Upper lobe of left lung (tissue), 6 donors: Measurements from ENCODE around the gene RNLS. TPM values are rescaled to one million over a fixed set of nuclear protein-coding genes. Genes with fewer than 3 reads are reported as not detected.

Source experiments
- ATAC-seq, 2 donors: fragments of 200-7000 bp; cut with Tn5 transposase; one replicate each; pipeline ENCODE4 v1.9.1; 2022; ENCODE audit warnings: mild to moderate bottlenecking in 2 of 2, moderate library complexity in 2 of 2; ENCODE audit not compliant: low FRiP score in 2 of 2
- DNase-seq, 2 donors: peaks; one replicate each; pipeline ENCODE4 v3.0.0-alpha.2; 2019 to 2020
- H3K27ac ChIP-seq, 4 donors: fragments of 200-600 bp; sonication (generic); one replicate each; pipeline ENCODE4 v1.5.1; 2016 to 2019
- H3K27me3 ChIP-seq, 4 donors: fragments of 200-600 bp; sonication (generic); one replicate each; pipeline ENCODE4 v1.5.1; 2017 to 2019
- H3K36me3 ChIP-seq, 4 donors: fragments of 200-600 bp; sonication (generic); one replicate each; pipeline ENCODE4 v1.5.1; 2016 to 2019
- H3K4me1 ChIP-seq, 4 donors: fragments of 200-600 bp; sonication (generic); one replicate each; pipeline ENCODE4 v1.5.1; 2018 to 2019
- H3K4me3 ChIP-seq, 4 donors: fragments of 200-600 bp; sonication (generic); one replicate each; pipeline ENCODE4 v1.5.1; 2017 to 2019; ENCODE audit warnings: mild to moderate bottlenecking in 2 of 4, moderate library complexity in 1 of 4
- H3K9me3 ChIP-seq, 4 donors: fragments of 200-600 bp; sonication (generic); one replicate each; pipeline ENCODE4 v1.5.1; 2018 to 2019
- EP300 ChIP-seq, 4 donors: sonication (generic); formaldehyde crosslinking; IDR thresholded peaks; one replicate each; pipeline ENCODE4 v1.5.1; 2017; ENCODE audit warnings: antibody characterized with exemption in 4 of 4, control low read depth in 2 of 4
- POLR2A ChIP-seq, 4 donors: fragments of 450-650 bp; IDR thresholded peaks; one replicate each; pipeline ENCODE4 v1.5.1; 2016 to 2017; ENCODE audit warnings: antibody characterized with exemption in 4 of 4, mild to moderate bottlenecking in 2 of 4
- POLR2AphosphoS5 ChIP-seq, 2 donors: sonication (generic); formaldehyde crosslinking; IDR thresholded peaks; one replicate each; pipeline ENCODE4 v1.5.1; 2017; ENCODE audit warnings: antibody characterized with exemption in 2 of 2
- WGBS, 2 donors: methylation state at CpG; one replicate each; pipeline ENCODE4 v1.1.5; 2017 to 2018; 5-methylcytosine and 5-hydroxymethylcytosine counted together
- total RNA-seq, 6 donors: library from RNA; depleted of rRNA in 4 of 6; stranded (reverse); fragments of >200 nt in 4 of 6; gene quantifications; one replicate each; pipeline versions ENCODE4 v1.1.0 to v1.2.1, GENCODE V29; 2016 to 2021
- TF ChIP-seq, protein P1 (sequence below), 6 experiments: fragments of 450-650 bp in 4 of 6; fragments of 200-600 bp in 2 of 6; sonication (generic) in 2 of 6; IDR thresholded peaks; one replicate each; pipeline ENCODE4 v1.5.1; 2016 to 2019; ENCODE audit warnings: antibody characterized with exemption in 6 of 6
- donor health status: DM: no; HTN: no; CAD: no; lungs with moderate emphysema.
- donor health status: DM: no; HTN: yes; CAD: no; lungs with severe emphysema.

RNLS gene
- total RNA-seq, 6 donors from 2014 or later = 5.0 to 27.1 (median 15.0) TPM

- DNase-seq = no peak
- H3K4me1 ChIP-seq = no peaks in the 10 kb centered on the region
- 89 to 94% methylated on average over 5 of the region's 5 CpGs for WGBS, 2 donors
Measured at GRCh38 chr10:88262591-88263234, 320.4 kb downstream of the RNLS start.

GRCh38 chr10:88261152-88261551, 322.0 kb downstream of the RNLS start:
- H3K27ac ChIP-seq = no peak overlapping the region
- no peaks in the 10 kb centered on the region for H3K9me3 ChIP-seq

More at GRCh38 chr10:88262591-88263234, 320.4 kb downstream of the RNLS start:
- Histone ChIP-seq H3K9me3 (no peaks in the 10 kb centered on the region), H3K27me3 (no peaks in the 10 kb centered on the region), H3K27ac (no peak overlapping the region), H3K4me3 (no peak overlapping the region), H3K36me3 (no peaks in the 10 kb centered on the region)
- no peak for TF ChIP-seq POLR2A (IDR thresholded peaks at IDR 0.05)
- TF ChIP-seq, protein P1, sequence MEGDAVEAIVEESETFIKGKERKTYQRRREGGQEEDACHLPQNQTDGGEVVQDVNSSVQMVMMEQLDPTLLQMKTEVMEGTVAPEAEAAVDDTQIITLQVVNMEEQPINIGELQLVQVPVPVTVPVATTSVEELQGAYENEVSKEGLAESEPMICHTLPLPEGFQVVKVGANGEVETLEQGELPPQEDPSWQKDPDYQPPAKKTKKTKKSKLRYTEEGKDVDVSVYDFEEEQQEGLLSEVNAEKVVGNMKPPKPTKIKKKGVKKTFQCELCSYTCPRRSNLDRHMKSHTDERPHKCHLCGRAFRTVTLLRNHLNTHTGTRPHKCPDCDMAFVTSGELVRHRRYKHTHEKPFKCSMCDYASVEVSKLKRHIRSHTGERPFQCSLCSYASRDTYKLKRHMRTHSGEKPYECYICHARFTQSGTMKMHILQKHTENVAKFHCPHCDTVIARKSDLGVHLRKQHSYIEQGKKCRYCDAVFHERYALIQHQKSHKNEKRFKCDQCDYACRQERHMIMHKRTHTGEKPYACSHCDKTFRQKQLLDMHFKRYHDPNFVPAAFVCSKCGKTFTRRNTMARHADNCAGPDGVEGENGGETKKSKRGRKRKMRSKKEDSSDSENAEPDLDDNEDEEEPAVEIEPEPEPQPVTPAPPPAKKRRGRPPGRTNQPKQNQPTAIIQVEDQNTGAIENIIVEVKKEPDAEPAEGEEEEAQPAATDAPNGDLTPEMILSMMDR (IDR thresholded peaks at IDR 0.05) = no peak
- no peak for TF ChIP-seq EP300 (IDR thresholded peaks at IDR 0.05)
- no peak for TF ChIP-seq POLR2AphosphoS5 (IDR thresholded peaks at IDR 0.05)
- ATAC-seq = no peak

GRCh38 chr10:88260329-88261051, 322.6 kb downstream of the RNLS start:
- no peaks in the 10 kb centered on the region for H3K9me3 ChIP-seq
- TF ChIP-seq POLR2AphosphoS5 (IDR thresholded peaks at IDR 0.05) (no peak), EP300 (IDR thresholded peaks at IDR 0.05) (no peak), POLR2A (IDR thresholded peaks at IDR 0.05) (no peak)
- TF ChIP-seq, protein P1 (IDR thresholded peaks at IDR 0.05) = no peak
- no peaks in the 10 kb centered on the region for H3K4me1 ChIP-seq
- no peaks in the 10 kb centered on the region for H3K27me3 ChIP-seq
- H3K4me3 ChIP-seq = no peak overlapping the region
- WGBS, 2 donors = 97 to 100% methylated on average over 1 of the region's 1 CpG
- H3K36me3 ChIP-seq = no peaks in the 10 kb centered on the region
- no peak for DNase-seq
- H3K27ac ChIP-seq = no peak overlapping the region
- ATAC-seq = no peak

More at GRCh38 chr10:88261152-88261551, 322.0 kb downstream of the RNLS start:
- ATAC-seq (no peak), DNase-seq (no peak)
- no peak for TF ChIP-seq POLR2AphosphoS5 (IDR thresholded peaks at IDR 0.05)
- TF ChIP-seq, protein P1 (IDR thresholded peaks at IDR 0.05) = no peak
- no peak overlapping the region for H3K4me3 ChIP-seq
- H3K27me3 ChIP-seq = no peaks in the 10 kb centered on the region
- no peaks in the 10 kb centered on the region for H3K4me1 ChIP-seq
- no peaks in the 10 kb centered on the region for H3K36me3 ChIP-seq

DNA sequence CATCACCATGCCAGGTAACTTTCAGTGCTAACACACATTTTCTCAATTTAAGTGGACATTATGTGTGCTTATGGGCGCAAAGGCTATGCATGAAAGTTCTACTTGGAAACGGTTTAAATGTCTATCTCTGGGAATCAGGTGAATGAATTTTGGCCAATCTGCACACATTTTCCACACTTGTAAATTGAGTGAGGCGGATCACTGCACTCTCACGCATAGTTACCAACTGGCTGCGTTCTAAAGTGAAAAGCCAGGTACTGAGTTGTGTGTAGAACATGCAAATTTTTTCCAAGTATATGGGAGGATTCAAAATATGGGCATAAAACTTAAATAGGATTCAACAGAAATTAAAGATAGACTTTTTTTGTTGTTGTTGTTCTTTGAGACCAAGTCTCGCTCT, 323.7 kb downstream of the RNLS start:
- no peak overlapping the region for H3K4me3 ChIP-seq
- DNase-seq (no peak), ATAC-seq (no peak)
- H3K36me3 ChIP-seq = no peaks in the 10 kb centered on the region
- TF ChIP-seq POLR2AphosphoS5 (IDR thresholded peaks at IDR 0.05) = no peak
- TF ChIP-seq, protein P1 (IDR thresholded peaks at IDR 0.05) = no peak
- TF ChIP-seq POLR2A (IDR thresholded peaks at IDR 0.05) = no peak
- TF ChIP-seq EP300 (IDR thresholded peaks at IDR 0.05) = no peak
- H3K27me3 ChIP-seq = no peaks in the 10 kb centered on the region
- H3K9me3 ChIP-seq = no peaks in the 10 kb centered on the region
- no peaks in the 10 kb centered on the region for H3K4me1 ChIP-seq
- WGBS, 2 donors = 96 to 98% methylated on average over 6 of the region's 6 CpGs
- H3K27ac ChIP-seq = no peak overlapping the region
